ENCODE results near the gene CHD5.

GRCh38 chr1:6130596-6130995, 49.5 kb downstream of the CHD5 start:
- no peak for TF ChIP-seq CTCF (IDR thresholded peaks at IDR 0.05; ENCODE audit: poor library complexity, severe bottlenecking)
- TF ChIP-seq RAD21 (conservative IDR thresholded peaks at IDR 0.05) = no peak
- no peak for TF ChIP-seq TAF1 (IDR thresholded peaks at IDR 0.05; ENCODE audit: low read depth)
- TF ChIP-seq EZH2 (IDR thresholded peaks at IDR 0.05; ENCODE audit: borderline replicate concordance, insufficient read depth, low read length, poor library complexity, severe bottlenecking) = no peak

All from neural cell (in vitro differentiated cells).